Measurements from ENCODE around the gene JUP.

Gene JUP

GRCh38 chr17:41775394-41776226, 10.9 kb downstream of the JUP start:
- ATAC-seq (no peak), DNase-seq (ENCODE audit: low spot score in 2 of 2) (no peak)
- no peak overlapping the region for H3K4me3 Mint-ChIP-seq
- H3K27ac Mint-ChIP-seq, result no peak overlapping the region
- H3K9me3 Mint-ChIP-seq, result no peaks in the 10 kb centered on the region
- H3K36me3 Mint-ChIP-seq, result no peaks in the 10 kb centered on the region
- peaks cover 5% of the 10 kb centered on the region for H3K4me1 Mint-ChIP-seq

- peaks cover 5% of the 10 kb centered on the region for H3K4me1 Mint-ChIP-seq
- no peaks in the 10 kb centered on the region for H3K36me3 Mint-ChIP-seq
- no peak for ATAC-seq
- no peak for DNase-seq (ENCODE audit: low spot score in 2 of 2)
- no peak overlapping the region for H3K27ac Mint-ChIP-seq
- H3K9me3 Mint-ChIP-seq, result no peaks in the 10 kb centered on the region
- H3K4me3 Mint-ChIP-seq, result no peak overlapping the region
Measured at GRCh38 chr17:41773731-41774193, 12.7 kb downstream of the JUP start.

DNA sequence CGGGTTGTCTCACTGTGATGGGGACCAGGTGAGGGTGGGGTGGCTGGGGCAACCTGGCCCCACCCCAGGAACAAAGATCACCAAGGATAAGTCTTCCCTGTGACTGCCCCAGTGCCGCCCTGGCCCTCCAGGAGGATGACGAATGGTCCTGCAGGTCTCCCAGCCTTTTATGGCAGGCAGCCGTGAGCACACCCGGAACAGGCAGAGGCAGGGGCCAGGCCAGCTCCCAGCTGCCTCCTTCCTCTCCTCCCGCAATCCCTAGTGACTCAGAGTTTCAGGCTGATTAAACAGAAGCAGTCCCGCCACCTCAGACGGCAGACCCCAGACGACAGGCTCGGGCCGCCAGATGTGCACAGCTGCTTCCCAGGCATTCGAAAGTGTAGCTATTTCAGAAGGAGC, 13.3 kb downstream of the JUP start:
- H3K4me3 Mint-ChIP-seq, result no peak overlapping the region
- no peaks in the 10 kb centered on the region for H3K9me3 Mint-ChIP-seq
- ATAC-seq, result no peak
- no peak for DNase-seq (ENCODE audit: low spot score in 2 of 2)
- no peak overlapping the region for H3K27ac Mint-ChIP-seq
- peaks cover 5% of the 10 kb centered on the region for H3K4me1 Mint-ChIP-seq
- no peaks in the 10 kb centered on the region for H3K36me3 Mint-ChIP-seq

DNA sequence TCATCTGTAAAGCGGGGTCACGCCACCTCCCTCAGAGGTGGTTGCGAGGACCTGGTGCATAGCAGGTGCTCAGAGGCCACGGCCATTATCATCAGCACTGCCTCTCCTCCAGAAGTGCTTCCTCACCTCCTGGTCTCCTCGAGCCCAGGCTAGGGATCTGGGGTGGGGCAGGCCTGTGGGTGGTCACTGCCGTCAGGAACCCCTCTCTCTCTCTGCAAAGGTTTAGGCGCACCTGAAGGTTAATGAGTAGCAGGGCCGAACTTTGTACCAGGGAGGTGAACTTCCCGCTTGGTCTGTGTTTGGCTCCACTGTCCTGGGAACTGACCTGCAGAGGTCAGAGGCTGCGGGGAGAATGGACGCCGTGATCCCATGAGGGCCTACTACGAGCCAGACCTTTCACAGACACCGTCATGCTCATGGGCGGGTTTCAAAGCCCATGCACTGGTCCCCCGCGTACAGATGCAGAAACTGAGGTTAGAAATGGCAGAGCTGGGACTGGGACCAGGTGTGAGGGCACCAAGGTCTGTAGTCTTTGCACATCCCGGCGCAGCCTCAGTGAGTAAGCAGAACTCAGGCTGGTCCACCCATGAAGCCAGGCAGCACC, 13.8 kb downstream of the JUP start:
- ATAC-seq, result no peak
- DNase-seq (ENCODE audit: low spot score in 2 of 2), result no peak
- Mint-ChIP-seq H3K4me1 (peaks cover 5% of the 10 kb centered on the region), H3K27ac (no peak overlapping the region), H3K9me3 (no peaks in the 10 kb centered on the region), H3K36me3 (no peaks in the 10 kb centered on the region), H3K4me3 (no peak overlapping the region)

DNA sequence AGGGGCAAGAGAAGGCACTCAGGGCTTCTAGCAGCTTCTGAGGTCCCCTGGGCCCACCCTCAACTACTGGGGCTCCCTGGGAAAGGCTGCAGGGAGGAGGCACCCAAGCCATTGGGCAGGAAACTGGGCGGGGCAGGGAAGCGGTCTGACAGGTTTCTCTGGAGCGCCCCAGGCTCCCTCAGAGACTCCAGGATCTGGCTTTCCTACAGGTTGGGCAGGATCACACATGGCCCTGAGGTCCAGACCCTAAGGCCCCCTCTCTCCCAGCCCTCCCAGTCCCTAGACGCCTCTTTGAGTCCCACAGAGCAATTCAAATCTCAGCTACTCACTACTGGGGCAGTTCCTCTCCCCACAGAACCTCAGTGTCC, 14.3 kb downstream of the JUP start:
- DNase-seq (ENCODE audit: low spot score in 2 of 2) (no peak), ATAC-seq (no peak)
- Mint-ChIP-seq H3K36me3 (no peaks in the 10 kb centered on the region), H3K27ac (no peak overlapping the region), H3K4me3 (no peak overlapping the region), H3K4me1 (peaks cover 5% of the 10 kb centered on the region), H3K9me3 (no peaks in the 10 kb centered on the region)

DNA sequence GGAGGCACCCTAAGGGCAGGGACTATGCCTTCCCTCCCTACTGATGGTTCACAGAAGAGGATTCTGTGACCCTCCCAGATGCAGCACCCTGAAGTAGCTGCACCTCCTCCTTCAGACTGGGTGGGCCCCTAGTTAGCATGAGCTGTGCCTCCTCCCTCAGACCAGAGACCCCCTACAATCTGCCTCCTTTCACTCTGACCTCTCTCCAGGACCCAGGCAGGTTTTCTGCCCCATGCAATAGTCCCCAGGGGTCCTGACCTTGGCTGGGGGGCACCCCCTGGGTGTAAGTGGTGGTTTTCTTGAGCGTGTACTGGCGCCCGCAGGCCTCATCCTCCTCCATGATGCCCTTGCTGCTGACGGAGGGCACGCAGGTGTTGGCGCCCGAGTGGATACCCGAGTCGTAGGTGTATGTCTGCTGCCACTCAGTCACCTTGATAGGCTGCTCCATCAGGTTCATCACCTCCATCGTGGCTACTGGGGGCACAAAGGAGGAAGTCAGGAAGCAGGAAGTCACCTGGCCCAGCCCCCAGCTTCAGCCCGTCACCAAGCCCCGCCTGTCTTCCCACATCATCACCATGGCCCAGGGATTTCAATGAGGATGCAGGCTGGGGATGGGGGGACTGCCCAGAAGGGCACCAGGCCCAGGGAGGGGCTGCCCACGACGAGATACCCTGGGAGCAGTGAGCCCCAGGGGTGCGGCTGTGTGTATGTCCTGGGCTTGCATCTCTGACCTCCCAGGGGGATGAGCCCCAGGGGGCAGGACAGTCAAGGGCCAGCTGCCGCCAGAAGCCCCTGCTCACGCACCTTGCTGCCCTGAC, 14.9 kb downstream of the JUP start:
- H3K4me1 Mint-ChIP-seq, result peaks cover 5% of the 10 kb centered on the region
- no peak overlapping the region for H3K4me3 Mint-ChIP-seq
- ATAC-seq (no peak), DNase-seq (ENCODE audit: low spot score in 2 of 2) (no peak)
- H3K9me3 Mint-ChIP-seq, result no peaks in the 10 kb centered on the region
- H3K36me3 Mint-ChIP-seq, result no peaks in the 10 kb centered on the region
- H3K27ac Mint-ChIP-seq, result peak overlapping the region; percentile 87

- Mint-ChIP-seq H3K9me3 (no peaks in the 10 kb centered on the region), H3K36me3 (no peaks in the 10 kb centered on the region), H3K4me3 (no peak overlapping the region), H3K27ac (no peak overlapping the region), H3K4me1 (peaks cover 5% of the 10 kb centered on the region)
- no peak for DNase-seq (ENCODE audit: low spot score in 2 of 2)
- peak; percentile 17 for ATAC-seq
Measured at GRCh38 chr17:41769985-41770384, 16.5 kb downstream of the JUP start.

- no peak overlapping the region for H3K27ac Mint-ChIP-seq
- no peaks in the 10 kb centered on the region for H3K36me3 Mint-ChIP-seq
- no peak for DNase-seq (ENCODE audit: low spot score in 2 of 2)
- no peak overlapping the region for H3K4me3 Mint-ChIP-seq
- no peak for ATAC-seq
- H3K4me1 Mint-ChIP-seq, result peaks cover 5% of the 10 kb centered on the region
- no peaks in the 10 kb centered on the region for H3K9me3 Mint-ChIP-seq
Measured at GRCh38 chr17:41769346-41769862, 17.1 kb downstream of the JUP start.

GRCh38 chr17:41768682-41769288, 17.7 kb downstream of the JUP start:
- Mint-ChIP-seq H3K4me1 (peaks cover 5% of the 10 kb centered on the region), H3K4me3 (no peak overlapping the region), H3K36me3 (no peaks in the 10 kb centered on the region), H3K27ac (no peak overlapping the region), H3K9me3 (no peaks in the 10 kb centered on the region)
- DNase-seq (ENCODE audit: low spot score in 2 of 2) (no peak), ATAC-seq (no peak)

DNA sequence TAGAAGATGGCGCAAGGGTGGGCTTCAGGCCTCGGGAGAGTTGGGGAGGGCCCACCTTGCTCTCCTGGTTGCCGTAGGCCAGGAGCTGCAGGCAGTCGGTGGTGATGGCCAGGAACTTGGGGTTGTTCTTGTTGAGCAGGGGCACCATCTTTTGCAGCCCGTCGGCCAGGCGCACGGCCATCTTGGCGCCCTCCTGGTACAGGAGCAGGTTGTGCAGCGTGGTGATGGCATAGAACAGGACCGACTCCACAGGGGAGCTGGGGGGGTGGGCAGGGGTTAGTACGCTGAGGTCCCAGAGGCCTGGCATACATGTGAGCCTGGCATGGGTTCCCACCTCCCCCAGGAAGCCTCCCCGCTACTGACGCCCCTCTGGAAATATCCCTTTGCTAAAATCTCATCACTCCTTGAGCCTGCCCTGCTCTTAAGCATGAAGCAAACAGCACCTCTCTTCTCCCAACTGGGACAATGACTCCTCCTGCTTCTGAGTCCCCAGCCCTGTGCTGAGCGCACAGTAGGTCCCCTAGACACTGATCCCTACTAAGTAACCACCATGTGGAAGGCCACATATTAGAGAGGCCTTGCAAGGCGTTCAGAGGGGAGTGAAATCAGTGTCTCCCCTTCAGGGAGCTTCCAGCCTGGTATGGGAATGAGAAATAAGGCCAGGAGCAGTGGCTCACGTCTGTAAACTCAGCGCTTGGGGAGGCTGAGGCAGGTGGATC, 19.0 kb downstream of the JUP start:
- no peak overlapping the region for H3K27ac Mint-ChIP-seq
- H3K9me3 Mint-ChIP-seq, result no peaks in the 10 kb centered on the region
- no peaks in the 10 kb centered on the region for H3K36me3 Mint-ChIP-seq
- ATAC-seq (no peak), DNase-seq (ENCODE audit: low spot score in 2 of 2) (no peak)
- H3K4me1 Mint-ChIP-seq, result peaks cover 5% of the 10 kb centered on the region
- no peak overlapping the region for H3K4me3 Mint-ChIP-seq

DNA sequence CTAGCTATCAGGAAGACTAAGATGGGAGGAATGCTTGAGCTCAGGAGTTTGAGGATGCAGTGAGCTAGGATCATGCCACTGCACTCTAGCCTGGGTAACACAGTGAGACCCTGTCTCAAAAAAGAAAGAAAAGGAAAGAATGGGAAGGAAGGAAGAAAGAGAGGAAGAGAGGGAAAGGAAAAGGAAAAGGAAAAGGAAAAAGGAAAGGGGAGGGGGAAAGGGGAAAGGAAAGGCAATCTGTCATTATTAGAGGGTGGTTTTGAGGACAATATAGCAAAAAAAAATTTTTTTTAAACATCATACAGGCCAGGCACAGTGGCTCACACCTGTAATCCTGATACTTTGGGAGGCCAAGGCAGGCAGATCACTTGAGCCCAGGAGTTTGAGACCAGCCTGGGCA, 20.4 kb downstream of the JUP start:
- H3K27ac Mint-ChIP-seq, result no peak overlapping the region
- no peaks in the 10 kb centered on the region for H3K9me3 Mint-ChIP-seq
- DNase-seq (ENCODE audit: low spot score in 2 of 2) (no peak), ATAC-seq (no peak)
- no peaks in the 10 kb centered on the region for H3K36me3 Mint-ChIP-seq
- H3K4me1 Mint-ChIP-seq, result no peaks in the 10 kb centered on the region
- no peak overlapping the region for H3K4me3 Mint-ChIP-seq

DNA sequence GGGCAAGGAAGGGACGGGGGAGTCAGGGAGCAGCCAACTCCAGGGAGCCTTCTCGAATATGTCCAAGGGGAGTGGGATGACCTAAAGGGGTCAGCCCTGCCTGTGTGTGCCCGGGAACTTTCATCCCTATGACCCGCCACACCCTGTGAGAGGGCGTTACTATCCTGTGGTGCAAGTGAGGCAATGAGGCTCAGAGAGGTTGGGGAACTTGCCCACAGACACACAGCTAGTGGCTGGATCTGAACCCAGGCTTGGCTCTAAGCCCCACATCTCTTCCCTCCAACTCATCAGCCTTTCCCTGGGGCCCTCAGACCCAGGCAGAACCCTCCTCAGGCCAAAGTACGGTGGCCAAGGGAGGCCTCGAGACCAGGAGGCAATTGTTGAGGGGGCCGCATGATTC, 23.2 kb downstream of the JUP start:
- ATAC-seq (no peak), DNase-seq (ENCODE audit: low spot score in 2 of 2) (no peak)
- no peak overlapping the region for H3K27ac Mint-ChIP-seq
- H3K36me3 Mint-ChIP-seq, result no peaks in the 10 kb centered on the region
- no peak overlapping the region for H3K4me3 Mint-ChIP-seq
- no peaks in the 10 kb centered on the region for H3K9me3 Mint-ChIP-seq
- no peaks in the 10 kb centered on the region for H3K4me1 Mint-ChIP-seq

DNA sequence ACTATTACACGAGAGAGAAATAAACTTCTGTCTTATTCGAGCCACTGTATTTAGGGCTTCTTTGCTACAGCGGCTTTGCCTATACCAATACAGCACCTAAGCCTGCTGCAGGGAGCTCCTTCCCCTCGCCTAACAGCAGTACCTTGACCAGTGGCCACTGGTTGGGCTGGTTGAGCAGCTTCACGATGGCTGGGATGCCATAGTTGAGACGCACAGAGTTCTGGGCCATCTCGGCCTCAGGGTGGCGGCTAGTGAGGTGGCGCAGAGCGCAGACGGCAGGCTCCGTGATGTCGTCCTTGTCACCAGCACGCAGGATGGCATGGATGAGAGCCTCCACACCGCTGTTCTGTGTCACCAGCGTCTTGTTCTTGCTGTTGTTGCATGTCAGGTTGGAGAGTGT, 23.7 kb downstream of the JUP start:
- Mint-ChIP-seq H3K36me3 (no peaks in the 10 kb centered on the region), H3K4me1 (no peaks in the 10 kb centered on the region), H3K4me3 (no peak overlapping the region), H3K27ac (no peak overlapping the region), H3K9me3 (no peaks in the 10 kb centered on the region)
- DNase-seq (ENCODE audit: low spot score in 2 of 2), result no peak
- no peak for ATAC-seq

GRCh38 chr17:41762391-41762790, 24.1 kb downstream of the JUP start:
- Mint-ChIP-seq H3K4me3 (no peak overlapping the region), H3K4me1 (no peaks in the 10 kb centered on the region), H3K27ac (no peak overlapping the region), H3K36me3 (no peaks in the 10 kb centered on the region), H3K9me3 (no peaks in the 10 kb centered on the region)
- ATAC-seq, result no peak
- no peak for DNase-seq (ENCODE audit: low spot score in 2 of 2)

- H3K9me3 Mint-ChIP-seq, result no peaks in the 10 kb centered on the region
- no peak for ATAC-seq
- H3K4me3 Mint-ChIP-seq, result no peak overlapping the region
- H3K4me1 Mint-ChIP-seq, result no peaks in the 10 kb centered on the region
- H3K27ac Mint-ChIP-seq, result no peak overlapping the region
- DNase-seq (ENCODE audit: low spot score in 2 of 2), result no peak
- no peaks in the 10 kb centered on the region for H3K36me3 Mint-ChIP-seq
Measured at GRCh38 chr17:41760878-41761277, 25.6 kb downstream of the JUP start.
